GM18499 (cell line): ENCODE data around the gene PRSS3.
"Not testable (repeated sequence)": the region's sequence is repeated elsewhere in the genome, so short reads cannot be mapped to it uniquely, and the experiment has no call there.

Experiments
- ATAC-seq: cut with Tn5 transposase; IDR thresholded peaks from one replicate; pipeline ENCODE4 v1.9.1; 2021; ENCODE audit warnings: moderate number of reproducible peaks; ENCODE audit not compliant: insufficient read depth, unreplicated experiment

Gene PRSS3

GRCh38 chr9:33795281-33795680 is at the start of gene PRSS3:
Gene PRSS3 (plus strand): TSS chr9:33795561. CDS start chr9:33795574, 13 bp downstream.
- ATAC-seq, result no peak

GRCh38 chr9:33748633-33749304 is 46.6 kb upstream of the PRSS3 start:
- ATAC-seq, result no peak

- ATAC-seq, result not testable (repeated sequence)
Measured at GRCh38 chr9:33749305-33749654, 46.1 kb upstream of the PRSS3 start.

GRCh38 chr9:33750307-33750838 is 45.0 kb upstream of the PRSS3 start:
- ATAC-seq, result no peak

- ATAC-seq, result no peak
Measured at GRCh38 chr9:33750839-33751339, 44.5 kb upstream of the PRSS3 start.

GRCh38 chr9:33751536-33752129 is 43.7 kb upstream of the PRSS3 start:
- ATAC-seq, result no peak

- ATAC-seq, result no peak
Measured at GRCh38 chr9:33752130-33752637, 43.2 kb upstream of the PRSS3 start.

GRCh38 chr9:33752789-33753188 is 42.6 kb upstream of the PRSS3 start:
- ATAC-seq, result not testable (repeated sequence)

GRCh38 chr9:33759648-33760047 is 35.7 kb upstream of the PRSS3 start:
- not testable (repeated sequence) for ATAC-seq

GRCh38 chr9:33762343-33762742 is 33.0 kb upstream of the PRSS3 start:
- ATAC-seq, result no peak

- not testable (repeated sequence) for ATAC-seq
Measured at GRCh38 chr9:33763709-33764108, 31.7 kb upstream of the PRSS3 start.

- ATAC-seq, result no peak
Measured at GRCh38 chr9:33765411-33765810, 29.9 kb upstream of the PRSS3 start.

GRCh38 chr9:33770156-33770880 is 25.0 kb upstream of the PRSS3 start:
- not testable (repeated sequence) for ATAC-seq

- not testable (repeated sequence) for ATAC-seq
Measured at GRCh38 chr9:33773135-33773534, 22.2 kb upstream of the PRSS3 start.

GRCh38 chr9:33774074-33774659 is 21.2 kb upstream of the PRSS3 start:
- not testable (repeated sequence) for ATAC-seq

GRCh38 chr9:33776578-33776977 is 18.8 kb upstream of the PRSS3 start:
- no peak for ATAC-seq

- ATAC-seq, result no peak
Measured at GRCh38 chr9:33778700-33779351, 16.5 kb upstream of the PRSS3 start.

GRCh38 chr9:33780276-33780675 is 15.1 kb upstream of the PRSS3 start:
- ATAC-seq, result no peak

GRCh38 chr9:33781736-33782135 is 13.6 kb upstream of the PRSS3 start:
- ATAC-seq, result no peak
